KG1 (cell line): ENCODE measurements around the gene MAPK8IP3.

Source experiments
- DNase-seq: peaks from one replicate; lab custom pipeline; 2025; lab: John Stamatoyannopoulos, UW

MAPK8IP3 gene

DNA sequence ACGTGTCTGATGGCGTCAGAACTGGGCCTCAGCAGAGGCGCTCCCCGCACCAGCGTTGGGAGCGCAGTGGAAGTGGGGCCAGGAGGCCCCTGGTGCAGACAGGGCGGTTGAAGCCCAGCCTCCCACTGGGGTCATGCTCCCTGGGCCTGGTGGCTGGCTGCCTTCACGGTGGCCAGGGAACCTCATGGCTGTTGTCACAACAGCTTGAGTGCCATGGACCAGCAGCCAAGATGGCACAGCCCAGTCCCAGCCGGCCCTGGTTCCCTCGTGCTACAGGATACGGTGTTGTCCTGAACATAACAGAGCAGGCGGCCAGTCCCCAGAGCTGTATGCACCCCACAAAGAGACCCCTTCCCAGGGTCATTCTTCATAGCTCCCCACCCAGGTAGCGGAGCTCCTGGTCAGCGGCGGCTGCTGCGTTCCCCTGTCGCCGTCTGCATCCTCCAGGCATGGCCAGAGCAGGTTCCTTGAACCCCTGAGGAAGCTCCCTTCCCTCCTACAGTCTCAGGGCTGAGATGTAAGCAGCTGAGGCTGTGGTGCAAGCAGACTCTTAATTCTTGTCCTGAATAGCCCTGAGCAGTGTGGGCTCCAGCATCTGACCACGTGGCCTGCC lies 35.7 kb downstream of the MAPK8IP3 start:
- DNase-seq, result no peak

DNA sequence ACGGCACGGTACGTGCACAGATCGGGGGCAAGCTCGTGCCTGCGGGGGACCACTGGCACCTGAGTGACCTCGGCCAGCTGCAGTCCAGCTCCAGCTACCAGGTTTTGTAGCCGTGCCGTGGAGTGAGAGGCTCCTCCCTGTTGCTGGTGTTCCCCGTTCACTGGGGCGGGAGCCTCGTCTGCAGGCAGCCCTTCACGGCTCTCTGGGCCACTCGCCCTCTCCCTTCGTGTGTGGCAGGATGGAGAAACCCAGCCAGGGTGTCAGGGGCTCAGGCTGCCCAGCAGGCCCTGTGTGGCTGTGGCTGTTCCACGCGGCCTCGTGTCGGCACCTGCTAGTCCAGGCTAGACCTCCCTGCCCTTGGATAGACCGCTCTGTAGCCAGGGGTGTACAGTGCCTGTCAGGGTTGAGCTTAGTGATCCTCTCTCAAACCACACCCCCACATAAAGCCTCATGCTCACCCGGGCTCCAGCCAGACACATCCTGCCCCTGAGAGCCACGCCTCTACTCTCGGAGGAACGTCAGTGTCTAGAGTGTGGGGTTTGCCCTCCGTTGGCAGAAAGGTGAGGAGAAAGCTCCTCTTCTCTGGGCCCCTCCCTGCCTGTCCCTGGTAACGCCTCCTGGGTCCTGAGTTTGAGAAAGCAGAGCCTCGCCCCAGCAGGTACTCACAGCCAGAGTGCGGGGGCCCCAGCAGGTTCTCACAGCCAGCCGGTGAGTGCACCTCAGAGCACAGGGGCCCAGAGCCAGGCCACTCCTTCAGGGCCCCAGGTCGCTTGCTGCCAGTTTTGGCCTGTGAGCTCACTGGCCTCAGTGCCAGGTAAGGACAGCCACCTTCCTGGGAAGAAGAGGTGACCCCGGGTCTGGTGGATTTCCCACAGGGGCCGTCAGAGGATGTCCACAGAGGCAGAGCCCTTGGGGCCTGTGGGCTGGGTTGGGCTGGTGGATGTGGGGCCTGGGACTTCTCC lies 37.7 kb downstream of the MAPK8IP3 start:
- no peak for DNase-seq

DNA sequence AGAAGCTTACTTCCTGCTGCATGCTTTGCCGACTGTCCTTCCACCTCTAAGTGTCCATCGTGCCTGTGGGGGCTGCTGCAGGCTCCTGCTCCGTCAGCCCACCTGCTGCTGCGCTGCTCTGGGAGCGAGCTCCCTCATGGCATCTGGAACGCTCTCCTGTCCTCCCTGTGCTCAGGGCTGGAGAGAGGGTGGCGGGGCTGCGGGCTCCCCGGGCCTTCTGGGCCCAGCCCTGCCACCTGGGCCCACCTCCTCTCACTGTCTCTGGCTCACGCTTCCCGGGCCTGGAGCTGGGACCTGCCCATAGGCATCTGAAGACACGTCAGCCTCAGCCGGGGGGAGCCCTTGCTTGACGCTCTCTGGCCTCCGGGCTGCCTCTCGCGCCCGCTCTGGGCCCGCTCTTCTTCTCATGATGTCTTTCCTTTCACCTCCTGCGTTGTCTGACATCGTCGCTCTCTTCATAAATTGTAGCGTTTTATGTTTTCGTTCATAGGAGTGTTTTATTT lies 38.4 kb downstream of the MAPK8IP3 start:
- no peak for DNase-seq

DNA sequence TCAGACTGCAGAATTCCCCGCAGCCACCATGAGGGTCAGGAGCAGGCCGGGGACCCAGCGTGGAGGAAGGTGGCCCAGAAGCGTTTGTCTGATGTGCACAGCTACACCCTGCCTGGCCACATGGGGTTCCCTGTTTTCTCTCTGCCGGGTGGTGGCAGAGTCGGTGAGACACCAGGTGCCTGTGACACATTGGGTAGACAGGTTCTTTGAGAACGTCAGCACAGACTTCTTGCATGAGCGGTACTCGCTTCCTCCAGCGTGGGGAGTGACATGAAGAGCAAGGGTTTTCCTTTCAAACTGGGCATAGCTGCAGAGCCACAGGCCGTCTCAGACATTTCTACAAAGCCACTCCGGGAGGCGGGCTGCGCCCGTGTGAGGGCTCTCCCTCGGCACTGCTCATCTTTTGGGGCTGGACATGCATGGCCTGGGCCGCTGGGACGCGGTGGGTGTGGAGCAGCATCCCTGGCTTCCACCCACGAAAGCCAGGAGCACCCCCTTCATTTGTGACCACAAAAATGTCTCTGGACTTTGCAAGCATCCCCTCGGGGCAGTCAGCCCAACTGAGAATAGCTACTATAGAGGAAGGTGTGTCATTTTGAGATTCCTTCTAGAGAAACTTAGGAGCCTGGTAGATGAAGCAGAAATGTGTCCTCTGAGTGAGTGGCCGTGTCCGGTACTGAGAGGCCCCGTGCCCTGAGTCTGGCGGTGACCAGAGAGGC lies 39.3 kb downstream of the MAPK8IP3 start:
- DNase-seq, result no peak

DNA sequence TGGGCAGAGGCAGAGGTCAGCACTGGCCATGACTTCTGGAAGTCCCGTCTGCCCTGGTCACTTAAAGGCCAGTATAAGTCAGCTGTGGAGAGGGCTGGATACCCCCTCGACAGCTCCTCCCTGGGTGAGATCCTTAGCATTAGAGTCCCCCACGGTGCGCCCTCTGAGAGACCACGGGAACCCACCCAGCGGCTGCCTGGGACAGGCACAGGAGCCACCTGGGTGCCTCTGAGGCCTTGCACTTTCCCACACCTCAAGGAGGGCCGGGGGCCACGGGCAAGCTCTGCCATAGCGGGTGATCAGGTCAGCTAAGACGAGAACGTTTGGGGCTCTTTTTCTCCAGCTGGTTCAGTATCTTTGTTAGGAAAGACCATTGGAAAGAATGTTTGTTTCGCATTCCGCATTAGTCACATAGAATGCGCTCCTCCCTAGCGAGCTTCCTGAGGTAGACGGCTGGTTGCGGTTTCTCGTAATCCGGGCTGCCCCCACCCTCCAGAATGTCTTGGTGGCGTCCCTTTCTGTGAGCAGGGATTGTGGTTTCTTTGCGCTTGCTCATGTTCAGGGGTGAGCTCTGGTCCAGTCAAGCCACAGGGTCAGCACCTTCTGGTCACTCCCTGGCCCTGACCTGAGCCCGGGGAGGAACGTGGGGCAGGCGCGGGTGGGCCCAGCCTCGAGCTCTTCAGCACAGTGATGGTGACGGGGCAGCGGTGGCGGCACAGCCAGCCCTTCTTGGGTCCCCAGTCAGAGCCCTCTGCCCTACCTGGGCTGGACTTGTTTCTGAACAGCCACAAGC lies 40.1 kb downstream of the MAPK8IP3 start:
- DNase-seq, result no peak

DNA sequence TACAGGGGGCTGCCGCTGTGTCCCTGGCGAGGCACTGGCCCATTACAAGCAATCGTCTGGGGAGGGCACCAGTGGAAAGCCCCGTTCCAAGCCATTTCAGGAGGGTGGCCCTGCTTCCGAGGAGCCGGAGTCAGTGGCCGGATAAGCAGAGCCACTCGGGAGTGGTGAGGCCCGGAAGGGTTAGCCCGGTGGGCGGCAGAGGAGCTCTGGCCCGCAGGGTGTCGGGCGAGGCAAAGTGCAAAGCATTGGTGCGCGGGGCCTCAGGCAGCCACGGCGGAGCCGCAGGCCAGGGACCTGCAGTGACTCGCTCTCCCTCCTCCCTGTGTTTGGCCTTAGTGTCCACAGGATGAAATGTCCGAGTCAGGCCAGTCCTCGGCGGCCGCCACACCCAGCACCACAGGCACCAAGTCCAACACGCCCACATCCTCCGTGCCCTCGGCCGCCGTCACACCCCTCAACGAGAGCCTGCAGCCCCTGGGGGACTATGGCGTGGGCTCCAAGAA lies 40.7 kb downstream of the MAPK8IP3 start:
- DNase-seq, result no peak

DNA sequence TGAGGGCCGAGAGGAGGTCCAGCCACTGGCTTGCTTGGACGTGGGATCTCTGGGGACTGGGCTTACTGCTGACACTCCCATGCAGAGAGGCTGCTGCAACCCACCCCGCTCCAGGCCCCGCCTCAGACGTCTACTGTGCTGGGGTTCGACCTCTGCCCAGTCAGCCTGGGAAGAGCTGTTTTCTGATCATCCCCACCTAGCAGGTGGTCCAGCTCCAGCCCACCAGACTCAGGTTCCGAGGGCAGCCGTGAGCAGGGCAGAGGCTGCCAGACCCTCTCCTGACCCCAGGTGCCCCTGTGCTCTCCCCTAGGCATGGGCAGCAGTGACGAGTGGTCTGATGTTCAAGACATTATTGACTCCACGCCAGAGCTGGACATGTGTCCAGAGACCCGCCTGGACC lies 41.9 kb downstream of the MAPK8IP3 start:
- DNase-seq, result no peak

DNA sequence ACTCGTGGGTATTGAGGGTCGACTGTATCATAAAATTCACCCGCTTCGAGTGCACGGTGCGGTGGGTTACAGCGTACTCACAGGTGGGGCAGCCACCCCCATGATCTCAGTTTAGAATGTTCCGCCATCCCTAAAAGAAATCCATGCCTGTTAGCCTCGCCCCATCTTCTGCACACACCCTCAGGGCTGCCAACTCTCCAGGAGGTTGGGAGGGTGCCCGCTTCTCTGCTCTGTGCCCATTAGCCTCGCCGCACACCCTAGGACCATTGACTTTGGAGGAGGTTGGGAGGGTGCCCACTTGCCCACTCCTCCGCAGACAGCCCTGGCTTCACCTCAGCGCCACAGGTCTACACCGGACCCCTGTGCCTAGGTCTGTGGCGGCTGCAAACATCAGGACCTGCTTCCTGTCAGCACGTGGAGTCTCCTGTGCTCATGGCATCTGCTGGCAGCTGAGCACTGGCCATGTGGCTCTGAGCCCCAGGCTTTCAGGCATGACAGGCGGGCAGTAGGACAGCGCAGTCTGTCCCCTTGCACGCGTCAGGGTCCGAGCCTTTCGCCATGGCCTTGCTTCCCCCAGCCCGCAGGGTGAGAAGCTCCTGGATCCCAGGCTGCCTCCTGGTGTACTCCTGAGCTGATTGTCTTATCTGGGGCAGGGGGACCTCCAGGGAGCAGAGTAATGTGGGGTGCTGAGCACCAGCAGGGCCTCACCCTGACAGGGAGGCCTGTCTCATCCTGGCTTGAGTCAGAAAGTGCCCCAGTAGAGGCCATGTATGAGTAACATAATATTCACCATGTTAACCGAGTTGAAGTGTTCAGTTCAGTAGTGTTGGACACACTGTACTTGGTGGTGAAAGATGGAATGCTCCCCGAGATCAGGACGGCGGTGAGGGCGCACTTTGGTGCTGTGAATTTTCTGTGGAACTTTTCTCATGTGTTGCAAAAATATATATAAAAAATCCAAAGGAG lies 43.4 kb downstream of the MAPK8IP3 start:
- no peak for DNase-seq

DNA sequence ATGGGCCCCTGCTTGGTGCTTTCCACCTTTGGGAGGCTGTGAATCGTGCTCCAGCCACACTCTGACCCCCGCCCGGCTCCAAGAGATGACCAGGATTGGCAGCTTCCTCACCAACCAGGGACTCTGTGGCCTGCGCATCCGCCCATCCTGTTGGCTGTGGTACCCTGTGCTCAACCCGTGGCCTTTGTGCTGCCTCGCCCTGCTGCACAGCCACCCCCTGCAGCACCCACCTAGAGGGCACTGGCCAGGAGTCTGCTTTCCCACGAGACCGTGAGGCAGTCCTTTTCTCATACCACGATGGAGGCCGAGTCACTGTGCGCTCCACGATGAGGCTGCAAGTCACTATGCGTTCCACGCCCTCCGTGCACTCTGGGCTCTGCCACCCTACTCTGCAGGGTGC lies 46.0 kb downstream of the MAPK8IP3 start:
- no peak for DNase-seq

DNA sequence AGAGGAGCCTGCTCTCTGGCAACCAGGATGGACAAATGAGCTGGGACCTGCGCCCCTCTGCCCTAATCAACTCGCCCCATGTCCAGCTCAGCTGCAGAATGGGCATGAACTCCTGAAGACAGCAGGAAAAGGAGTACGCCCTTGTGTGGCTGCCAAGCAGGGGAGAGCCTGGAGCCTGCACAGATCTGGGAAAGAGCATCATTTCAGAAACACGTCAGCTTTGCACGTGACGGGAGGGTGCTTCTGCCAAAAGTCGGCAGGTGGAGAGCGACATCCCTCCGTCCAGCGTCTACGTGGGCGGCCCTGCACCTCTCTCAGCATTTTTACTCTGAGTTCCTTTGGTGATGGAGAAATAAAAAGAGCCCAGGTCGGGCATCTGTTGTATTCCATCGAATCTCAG lies 46.9 kb downstream of the MAPK8IP3 start:
- DNase-seq, result no peak

DNA sequence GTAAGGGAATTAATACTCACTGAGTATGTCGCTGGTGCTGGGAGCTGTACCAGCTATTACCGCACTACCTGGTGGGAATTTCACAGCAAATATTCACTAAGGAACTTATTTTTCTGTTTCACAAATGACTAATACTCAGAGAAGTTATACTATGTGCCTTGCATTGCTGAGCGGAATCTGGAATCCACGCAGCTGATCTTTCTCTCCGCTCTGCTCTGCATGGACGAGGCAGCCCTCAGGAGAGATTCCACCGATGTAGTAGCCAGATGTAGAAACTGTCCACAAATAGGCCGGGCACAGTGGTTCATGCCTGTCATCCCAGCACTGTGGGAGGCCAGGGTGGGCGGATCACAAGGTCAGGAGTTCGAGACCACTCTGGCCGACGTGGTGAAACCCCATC lies 48.2 kb downstream of the MAPK8IP3 start:
- DNase-seq, result no peak

DNA sequence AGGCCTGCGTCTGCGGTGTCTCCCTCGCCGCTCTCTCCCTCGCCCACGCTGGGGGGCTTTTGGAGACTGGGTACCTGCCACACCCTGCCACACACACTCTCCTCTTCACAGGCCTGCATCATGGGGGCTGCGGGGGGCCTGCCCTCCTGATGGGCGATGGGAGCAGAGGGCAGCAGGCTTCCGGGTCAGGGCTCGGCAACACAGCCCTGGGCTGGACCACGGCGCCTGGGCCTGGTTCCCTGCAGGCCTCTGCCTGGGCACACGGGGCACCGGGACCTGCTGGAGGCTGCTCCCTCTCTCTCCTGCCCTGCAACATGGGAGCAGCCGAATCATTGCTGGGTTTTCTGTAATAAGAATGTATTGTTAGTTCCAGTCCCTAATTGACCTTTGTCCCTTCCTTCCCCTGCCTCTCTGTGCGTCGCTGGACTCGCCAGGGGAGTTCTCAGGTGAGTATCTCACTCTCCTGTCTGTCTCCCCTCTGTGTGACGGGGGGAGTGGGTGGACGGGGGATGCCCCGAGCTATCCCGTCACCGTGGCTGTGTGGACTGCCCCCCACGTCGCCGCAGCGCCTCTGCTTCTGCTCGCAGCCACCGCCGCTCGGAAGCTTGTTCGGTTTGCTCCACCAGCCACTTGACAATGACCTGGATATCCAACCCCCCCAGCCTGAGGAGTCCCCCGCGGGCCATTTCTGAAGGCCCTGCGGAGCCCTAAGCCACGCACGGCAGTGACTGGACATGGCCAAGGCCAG lies 51.9 kb downstream of the MAPK8IP3 start:
- DNase-seq, result no peak

DNA sequence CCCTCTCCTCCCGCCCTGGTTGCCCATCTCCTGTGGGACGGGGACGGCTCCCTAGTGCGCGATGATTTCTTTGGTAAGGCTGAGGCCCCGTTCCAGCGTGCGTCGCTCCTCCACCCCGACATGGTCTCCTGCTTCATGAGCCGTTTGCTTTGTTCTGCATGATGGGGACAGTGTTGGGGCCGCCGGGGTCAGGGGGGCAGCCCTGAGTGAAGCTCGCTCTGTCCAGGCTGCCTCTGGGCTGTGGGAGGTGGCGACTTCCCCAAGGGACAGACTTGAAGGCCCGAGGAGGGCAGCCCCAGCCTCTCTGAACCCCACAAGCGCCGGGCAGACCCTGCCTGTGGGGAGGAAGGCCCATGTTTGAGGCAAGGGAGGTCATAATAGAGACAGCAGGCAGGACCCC lies 52.9 kb downstream of the MAPK8IP3 start:
- DNase-seq, result no peak

DNA sequence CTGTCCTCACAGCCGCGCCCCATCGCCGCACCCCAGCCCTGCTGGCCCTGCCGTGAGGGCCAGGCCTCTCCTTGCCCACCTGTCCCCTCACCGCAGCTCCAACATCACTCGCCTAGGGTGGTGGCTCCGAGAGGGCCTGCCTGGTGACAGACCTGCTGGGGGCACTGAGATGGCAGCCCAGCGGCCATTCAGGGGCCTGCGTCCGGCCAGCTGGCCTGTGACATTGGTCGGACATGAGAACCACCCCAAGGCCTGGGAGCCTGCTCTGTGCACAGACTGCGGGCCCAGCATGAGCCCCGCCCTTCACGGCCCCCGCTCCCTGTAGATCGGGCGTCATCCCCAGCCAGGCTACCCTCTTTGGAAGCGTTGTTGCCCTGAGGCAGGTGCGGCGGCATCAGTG lies 53.5 kb downstream of the MAPK8IP3 start:
- no peak for DNase-seq

DNA sequence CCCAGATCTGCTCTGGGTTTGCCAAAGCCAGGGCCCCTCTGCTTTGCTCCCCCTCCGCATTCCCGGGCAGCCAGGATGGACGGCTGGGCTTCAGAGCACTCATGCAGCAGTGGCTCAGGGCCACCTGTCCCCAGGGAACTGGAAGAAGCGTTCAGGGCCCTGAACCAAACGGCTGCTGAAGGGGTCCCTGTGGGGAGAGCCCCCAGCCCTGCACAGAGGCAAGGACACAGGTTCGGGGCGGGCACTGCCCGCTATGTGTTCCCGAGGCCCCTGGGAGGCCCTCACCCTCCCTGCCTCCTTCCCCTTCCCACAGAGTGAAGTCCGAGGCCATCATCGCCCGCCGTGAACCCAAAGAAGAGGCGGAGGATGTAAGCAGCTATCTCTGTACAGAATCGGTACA lies 54.9 kb downstream of the MAPK8IP3 start:
- no peak for DNase-seq

DNA sequence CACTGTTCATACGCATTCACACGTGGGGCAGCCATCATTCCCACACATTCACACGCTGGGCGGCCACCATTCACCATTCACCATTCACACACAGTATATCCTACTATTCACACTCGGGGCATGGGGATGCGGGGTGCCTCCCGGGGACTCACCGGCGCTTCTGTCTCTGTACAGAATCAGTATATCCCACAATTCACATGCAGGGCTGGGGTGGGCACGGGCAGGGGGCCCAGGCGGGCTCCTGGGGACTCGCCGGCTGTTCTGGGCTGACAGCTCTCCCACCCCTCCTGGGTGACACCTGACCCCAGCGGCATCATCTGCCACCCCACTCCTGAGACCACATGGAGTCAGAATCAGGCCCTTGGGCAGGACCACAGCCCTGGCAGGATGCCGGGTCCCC lies 55.8 kb downstream of the MAPK8IP3 start:
- DNase-seq, result no peak

DNA sequence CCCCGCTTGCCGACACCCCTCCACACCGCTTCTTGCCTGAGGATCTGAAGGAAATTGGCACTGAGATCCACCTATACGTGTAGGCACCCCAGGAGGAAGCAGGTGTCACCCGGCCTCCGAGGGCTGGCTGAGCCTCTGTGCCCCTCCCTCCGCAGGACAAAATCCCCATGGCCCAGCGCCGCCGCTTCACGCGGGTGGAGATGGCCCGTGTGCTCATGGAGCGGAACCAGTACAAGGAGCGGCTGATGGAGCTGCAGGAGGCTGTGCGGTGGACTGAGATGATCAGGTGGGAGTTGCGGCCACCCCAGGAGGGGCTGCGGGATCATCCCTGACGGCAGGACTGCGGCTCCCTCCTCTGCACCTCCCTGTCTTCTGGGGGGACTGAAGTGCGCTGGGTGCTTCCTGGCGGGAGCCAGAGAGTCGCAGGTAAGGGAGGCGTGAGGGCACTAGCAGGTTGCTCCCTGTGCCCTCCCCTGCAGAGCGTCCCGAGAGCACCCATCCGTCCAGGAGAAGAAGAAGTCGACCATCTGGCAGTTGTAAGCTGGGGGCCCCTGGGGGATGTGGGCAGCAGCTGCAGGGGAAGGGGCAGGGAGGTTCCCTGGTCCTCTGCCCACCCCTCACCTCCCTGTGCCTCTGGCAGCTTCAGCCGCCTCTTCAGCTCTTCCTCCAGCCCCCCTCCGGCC lies 56.3 kb downstream of the MAPK8IP3 start:
- DNase-seq, result no peak

DNA sequence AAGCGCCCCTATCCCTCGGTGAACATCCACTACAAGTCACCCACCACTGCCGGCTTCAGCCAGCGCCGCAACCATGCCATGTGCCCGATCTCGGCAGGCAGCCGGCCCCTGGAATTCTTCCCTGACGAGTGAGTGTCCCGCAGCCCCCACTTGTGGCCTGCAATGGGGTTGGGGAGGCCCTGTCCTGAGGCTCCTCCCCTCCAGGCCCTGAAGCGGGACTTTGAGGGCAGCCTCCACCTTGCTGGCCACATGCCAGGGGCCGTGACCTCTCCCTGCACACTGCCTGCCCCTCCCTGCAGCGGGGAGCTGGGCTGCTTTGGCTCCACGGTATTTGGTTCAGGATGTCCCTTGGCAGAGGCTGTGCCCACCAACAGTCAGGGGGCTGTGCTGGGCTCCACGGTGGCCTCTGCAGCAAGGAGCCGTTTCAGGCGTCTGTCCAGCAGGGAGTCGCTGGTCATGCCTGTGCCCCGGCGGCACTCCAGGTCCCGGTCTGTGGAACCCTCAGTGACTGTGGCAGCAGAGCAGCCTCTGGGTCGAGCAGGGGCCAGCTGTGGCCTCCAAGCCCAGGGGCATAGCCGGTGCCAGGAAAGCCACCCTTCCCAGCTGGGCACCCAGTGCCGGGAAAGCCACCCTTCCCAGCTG lies 57.0 kb downstream of the MAPK8IP3 start:
- no peak for DNase-seq
